SJCRH30 (cell line): ENCODE results near the gene TMTC2. TPM values are rescaled to one million over a fixed set of nuclear protein-coding genes. Genes with fewer than 3 reads are reported as not detected.
"Not testable (repeated sequence)": the region's sequence is repeated elsewhere in the genome, so short reads cannot be mapped to it uniquely, and the experiment has no call there.

Experiments used
- DNase-seq, 2 experiments: peaks; one replicate each; pipeline ENCODE4 v3.0.0-alpha.2; 2015 to 2020
- H3K27ac ChIP-seq: fragments of 250-450 bp; sonication (Bioruptor Pico); 2 replicates; pipeline ENCODE4 v1.5.1; 2020; ENCODE audit warnings: mild to moderate bottlenecking, moderate library complexity
- H3K27me3 ChIP-seq: fragments of 250-450 bp; sonication (Bioruptor Pico); 2 replicates; pipeline ENCODE4 v1.5.1; 2020; ENCODE audit warnings: mild to moderate bottlenecking, moderate library complexity
- H3K36me3 ChIP-seq: fragments of 250-450 bp; sonication (Bioruptor Pico); 2 replicates; pipeline ENCODE4 v1.5.1; 2020; ENCODE audit warnings: mild to moderate bottlenecking, moderate library complexity
- H3K4me1 ChIP-seq: fragments of 250-450 bp; sonication (Bioruptor Pico); 2 replicates; pipeline ENCODE4 v1.5.1; 2020; ENCODE audit warnings: mild to moderate bottlenecking, moderate library complexity
- H3K4me3 ChIP-seq: fragments of 250-450 bp; sonication (Bioruptor Pico); 2 replicates; pipeline ENCODE4 v1.5.1; 2020; ENCODE audit warnings: mild to moderate bottlenecking, moderate library complexity
- H3K9me3 ChIP-seq: fragments of 250-450 bp; sonication (Bioruptor Pico); replicated peaks from 2 replicates; pipeline ENCODE4 v1.5.1; 2020; ENCODE audit warnings: mild to moderate bottlenecking, moderate library complexity
- total RNA-seq: library from RNA; depleted of rRNA; stranded (reverse); fragments of >200 nt; shearing (Covaris generic); gene quantifications from 2 replicates; pipeline ENCODE4 v1.2.3, GENCODE V29; 2014

The TMTC2 gene
- total RNA-seq, 1 experiment from 2014 or later = 6.5 TPM

- DNase-seq = no peak
These were observed 42.0 kb downstream of the TMTC2 start for GRCh38 chr12:82728710-82729109.

GRCh38 chr12:82730953-82731459 lies 44.3 kb downstream of the TMTC2 start:
- no peaks in the 10 kb centered on the region for H3K36me3 ChIP-seq
- no peak for DNase-seq
- H3K4me1 ChIP-seq = no peaks in the 10 kb centered on the region
- H3K27me3 ChIP-seq = no peaks in the 10 kb centered on the region
- H3K4me3 ChIP-seq = no peak overlapping the region
- no peaks in the 10 kb centered on the region for H3K9me3 ChIP-seq
- no peak overlapping the region for H3K27ac ChIP-seq

More at GRCh38 chr12:82728710-82729109, 42.0 kb downstream of the TMTC2 start:
- Histone ChIP-seq H3K27ac (no peak overlapping the region), H3K9me3 (no peaks in the 10 kb centered on the region), H3K4me3 (no peak overlapping the region), H3K27me3 (no peaks in the 10 kb centered on the region), H3K36me3 (no peaks in the 10 kb centered on the region), H3K4me1 (no peaks in the 10 kb centered on the region)

- no peak for DNase-seq
- Histone ChIP-seq H3K4me3 (no peak overlapping the region), H3K27ac (no peak overlapping the region), H3K4me1 (no peaks in the 10 kb centered on the region), H3K9me3 (no peaks in the 10 kb centered on the region), H3K36me3 (no peaks in the 10 kb centered on the region), H3K27me3 (no peaks in the 10 kb centered on the region)
These were observed 53.7 kb downstream of the TMTC2 start for GRCh38 chr12:82740129-82741000.

GRCh38 chr12:82745063-82745674 lies 58.5 kb downstream of the TMTC2 start:
- H3K4me1 ChIP-seq = no peaks in the 10 kb centered on the region
- no peaks in the 10 kb centered on the region for H3K9me3 ChIP-seq
- no peak overlapping the region for H3K4me3 ChIP-seq
- no peaks in the 10 kb centered on the region for H3K27me3 ChIP-seq
- no peaks in the 10 kb centered on the region for H3K36me3 ChIP-seq
- H3K27ac ChIP-seq = no peak overlapping the region
- DNase-seq = no peak

GRCh38 chr12:82745807-82746206 lies 59.1 kb downstream of the TMTC2 start:
- no peak for DNase-seq
- Histone ChIP-seq H3K4me3 (no peak overlapping the region), H3K36me3 (no peaks in the 10 kb centered on the region), H3K27ac (no peak overlapping the region), H3K4me1 (no peaks in the 10 kb centered on the region), H3K27me3 (no peaks in the 10 kb centered on the region), H3K9me3 (no peaks in the 10 kb centered on the region)

GRCh38 chr12:82746668-82747067 lies 60.0 kb downstream of the TMTC2 start:
- no peak overlapping the region for H3K27ac ChIP-seq
- DNase-seq = no peak
- no peaks in the 10 kb centered on the region for H3K4me1 ChIP-seq

GRCh38 chr12:82749015-82749414 lies 62.3 kb downstream of the TMTC2 start:
- Histone ChIP-seq H3K4me3 (no peak overlapping the region), H3K9me3 (no peaks in the 10 kb centered on the region), H3K27me3 (no peaks in the 10 kb centered on the region), H3K36me3 (no peaks in the 10 kb centered on the region), H3K27ac (no peak overlapping the region), H3K4me1 (no peaks in the 10 kb centered on the region)
- DNase-seq = no peak

More at GRCh38 chr12:82746668-82747067, 60.0 kb downstream of the TMTC2 start:
- Histone ChIP-seq H3K27me3 (no peaks in the 10 kb centered on the region), H3K36me3 (no peaks in the 10 kb centered on the region), H3K9me3 (no peaks in the 10 kb centered on the region), H3K4me3 (no peak overlapping the region)

GRCh38 chr12:82754856-82755255 lies 68.2 kb downstream of the TMTC2 start:
- H3K27me3 ChIP-seq = no peaks in the 10 kb centered on the region
- H3K4me3 ChIP-seq = no peak overlapping the region
- H3K27ac ChIP-seq = no peak overlapping the region
- H3K9me3 ChIP-seq = no peaks in the 10 kb centered on the region
- H3K4me1 ChIP-seq = no peaks in the 10 kb centered on the region
- H3K36me3 ChIP-seq = no peaks in the 10 kb centered on the region
- no peak for DNase-seq

- Histone ChIP-seq H3K36me3 (no peaks in the 10 kb centered on the region), H3K4me1 (no peaks in the 10 kb centered on the region), H3K27ac (no peak overlapping the region), H3K9me3 (no peaks in the 10 kb centered on the region), H3K4me3 (no peak overlapping the region), H3K27me3 (no peaks in the 10 kb centered on the region)
- no peak for DNase-seq
These were observed 69.6 kb downstream of the TMTC2 start for GRCh38 chr12:82756303-82756702.

- H3K27me3 ChIP-seq = no peaks in the 10 kb centered on the region
- no peak overlapping the region for H3K4me3 ChIP-seq
- no peak for DNase-seq
- no peaks in the 10 kb centered on the region for H3K9me3 ChIP-seq
- no peak overlapping the region for H3K27ac ChIP-seq
- H3K36me3 ChIP-seq = no peaks in the 10 kb centered on the region
- H3K4me1 ChIP-seq = no peaks in the 10 kb centered on the region
These were observed 70.4 kb downstream of the TMTC2 start for GRCh38 chr12:82757059-82757458.

- Histone ChIP-seq H3K4me1 (no peaks in the 10 kb centered on the region), H3K4me3 (no peak overlapping the region), H3K27ac (no peak overlapping the region), H3K27me3 (no peaks in the 10 kb centered on the region), H3K9me3 (no peaks in the 10 kb centered on the region), H3K36me3 (no peaks in the 10 kb centered on the region)
- DNase-seq = no peak
These were observed 71.0 kb downstream of the TMTC2 start for GRCh38 chr12:82757656-82758055.

GRCh38 chr12:82758749-82759330 lies 72.1 kb downstream of the TMTC2 start:
- no peaks in the 10 kb centered on the region for H3K4me1 ChIP-seq
- H3K9me3 ChIP-seq = no peaks in the 10 kb centered on the region
- H3K27ac ChIP-seq = no peak overlapping the region
- H3K27me3 ChIP-seq = no peaks in the 10 kb centered on the region
- no peak overlapping the region for H3K4me3 ChIP-seq
- no peak for DNase-seq
- H3K36me3 ChIP-seq = no peaks in the 10 kb centered on the region

GRCh38 chr12:82760423-82760822 lies 73.7 kb downstream of the TMTC2 start:
- Histone ChIP-seq H3K27ac (no peak overlapping the region), H3K4me3 (no peak overlapping the region), H3K27me3 (no peaks in the 10 kb centered on the region), H3K4me1 (no peaks in the 10 kb centered on the region), H3K9me3 (no peaks in the 10 kb centered on the region), H3K36me3 (no peaks in the 10 kb centered on the region)
- DNase-seq = no peak

GRCh38 chr12:82765206-82765605 lies 78.5 kb downstream of the TMTC2 start:
- H3K4me1 ChIP-seq, H3K9me3 ChIP-seq, H3K36me3 ChIP-seq, DNase-seq, H3K4me3 ChIP-seq, H3K27ac ChIP-seq, H3K27me3 ChIP-seq: not testable (repeated sequence)
